Left ventricle myocardium inferior (tissue), 1 donor: ENCODE measurements around the gene TAC3. TPM values are rescaled to one million over a fixed set of nuclear protein-coding genes. Genes with fewer than 3 reads are reported as not detected.

ENCODE experiments used
- DNase-seq: peaks from one replicate; pipeline ENCODE4 v3.0.0-alpha.2; 2020
- H3K27ac ChIP-seq: fragments of 200-600 bp; replicated peaks from 2 replicates; pipeline ENCODE4 v1.8.0; 2021
- H3K27me3 ChIP-seq: fragments of 200-600 bp; 2 replicates; pipeline ENCODE4 v1.8.0; 2021; ENCODE audit warnings: low read depth
- H3K36me3 ChIP-seq: fragments of 200-600 bp; 2 replicates; pipeline ENCODE4 v1.8.0; 2021
- H3K4me1 ChIP-seq: fragments of 200-600 bp; 2 replicates; pipeline ENCODE4 v1.8.0; 2021
- H3K4me3 ChIP-seq: fragments of 200-600 bp; 2 replicates; pipeline ENCODE4 v1.8.0; 2021; ENCODE audit warnings: mild to moderate bottlenecking, moderate library complexity
- H3K9me3 ChIP-seq: fragments of 200-600 bp; replicated peaks from 2 replicates; pipeline ENCODE4 v1.8.0; 2021
- intact Hi-C: fragments of 100-400 bp; cut with micrococcal nuclease; formaldehyde crosslinking; loops from one replicate; pipeline ENCODE4 v1.11.0; 2022
- total RNA-seq: library from RNA; stranded (reverse); fragmentation: NEBNext Ultra II Directional; extraction: Animal tissue kit (Norgen Biotek cat#: 25700); gene quantifications from one replicate; pipeline ENCODE4 v1.2.1, GENCODE V29; 2021
- TF ChIP-seq, protein P1 (sequence below): fragments of 200-600 bp; IDR thresholded peaks from 2 replicates; pipeline ENCODE4 v1.8.0; 2021; ENCODE audit warnings: antibody characterized with exemption, mild to moderate bottlenecking, borderline replicate concordance
- donor health status: DM: no; HTN: yes; CAD: no; lungs with severe emphysema.

TAC3 gene
- total RNA-seq, 1 donor from 2014 or later = not detected

- Histone ChIP-seq H3K36me3 (no peaks in the 10 kb centered on the region), H3K4me3 (no peak overlapping the region), H3K27ac (no peak overlapping the region), H3K4me1 (no peaks in the 10 kb centered on the region), H3K27me3 (peaks cover 37% of the 10 kb centered on the region), H3K9me3 (no peaks in the 10 kb centered on the region)
- intact Hi-C loops = no loop called here
- TF ChIP-seq, protein P1, sequence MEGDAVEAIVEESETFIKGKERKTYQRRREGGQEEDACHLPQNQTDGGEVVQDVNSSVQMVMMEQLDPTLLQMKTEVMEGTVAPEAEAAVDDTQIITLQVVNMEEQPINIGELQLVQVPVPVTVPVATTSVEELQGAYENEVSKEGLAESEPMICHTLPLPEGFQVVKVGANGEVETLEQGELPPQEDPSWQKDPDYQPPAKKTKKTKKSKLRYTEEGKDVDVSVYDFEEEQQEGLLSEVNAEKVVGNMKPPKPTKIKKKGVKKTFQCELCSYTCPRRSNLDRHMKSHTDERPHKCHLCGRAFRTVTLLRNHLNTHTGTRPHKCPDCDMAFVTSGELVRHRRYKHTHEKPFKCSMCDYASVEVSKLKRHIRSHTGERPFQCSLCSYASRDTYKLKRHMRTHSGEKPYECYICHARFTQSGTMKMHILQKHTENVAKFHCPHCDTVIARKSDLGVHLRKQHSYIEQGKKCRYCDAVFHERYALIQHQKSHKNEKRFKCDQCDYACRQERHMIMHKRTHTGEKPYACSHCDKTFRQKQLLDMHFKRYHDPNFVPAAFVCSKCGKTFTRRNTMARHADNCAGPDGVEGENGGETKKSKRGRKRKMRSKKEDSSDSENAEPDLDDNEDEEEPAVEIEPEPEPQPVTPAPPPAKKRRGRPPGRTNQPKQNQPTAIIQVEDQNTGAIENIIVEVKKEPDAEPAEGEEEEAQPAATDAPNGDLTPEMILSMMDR = no peak
- DNase-seq = no peak
Measured at GRCh38 chr12:57031789-57032188, 15.5 kb upstream of the TAC3 start.

DNA sequence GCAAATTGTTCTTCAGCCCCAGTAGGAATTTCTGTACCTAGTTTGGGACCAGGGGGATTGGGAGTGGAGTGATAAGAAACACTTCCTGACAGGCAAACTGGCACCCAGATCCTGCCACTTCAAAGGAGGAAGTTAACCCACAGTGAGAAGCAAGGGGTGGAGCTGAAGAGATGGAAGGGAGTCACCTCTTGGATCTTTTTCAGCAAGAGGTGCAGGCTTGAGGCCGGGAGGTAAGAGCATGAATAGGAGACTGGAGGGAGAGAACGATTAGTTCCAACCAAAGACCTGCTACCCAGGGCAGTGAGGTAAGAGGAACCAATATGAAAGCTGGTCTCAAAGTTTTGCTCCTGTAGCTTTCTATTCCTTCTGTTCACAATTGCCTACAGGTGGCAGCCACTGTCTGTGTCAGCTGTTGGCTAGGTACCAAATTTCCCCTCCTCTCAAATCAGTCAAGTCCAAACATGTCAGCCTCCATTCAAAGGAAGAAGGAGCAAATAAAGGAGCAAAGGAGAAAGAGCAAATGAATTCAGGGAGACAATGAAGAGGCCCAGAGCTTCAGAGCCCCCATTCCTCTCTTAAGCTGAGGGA is 14.9 kb upstream of the TAC3 start:
- Histone ChIP-seq H3K4me3 (no peak overlapping the region), H3K27me3 (peaks cover 43% of the 10 kb centered on the region), H3K4me1 (no peaks in the 10 kb centered on the region), H3K36me3 (no peaks in the 10 kb centered on the region), H3K9me3 (no peaks in the 10 kb centered on the region), H3K27ac (no peak overlapping the region)
- no peak for DNase-seq
- TF ChIP-seq, protein P1 = no peak
- intact Hi-C loops = no loop called here

GRCh38 chr12:57029457-57029856 is 13.1 kb upstream of the TAC3 start:
- DNase-seq = no peak
- no peak overlapping the region for H3K4me3 ChIP-seq
- H3K27me3 ChIP-seq = peaks cover 60% of the 10 kb centered on the region
- intact Hi-C loops = no loop called here
- no peaks in the 10 kb centered on the region for H3K9me3 ChIP-seq
- no peaks in the 10 kb centered on the region for H3K4me1 ChIP-seq
- H3K36me3 ChIP-seq = no peaks in the 10 kb centered on the region
- TF ChIP-seq, protein P1 = no peak
- no peak overlapping the region for H3K27ac ChIP-seq

DNA sequence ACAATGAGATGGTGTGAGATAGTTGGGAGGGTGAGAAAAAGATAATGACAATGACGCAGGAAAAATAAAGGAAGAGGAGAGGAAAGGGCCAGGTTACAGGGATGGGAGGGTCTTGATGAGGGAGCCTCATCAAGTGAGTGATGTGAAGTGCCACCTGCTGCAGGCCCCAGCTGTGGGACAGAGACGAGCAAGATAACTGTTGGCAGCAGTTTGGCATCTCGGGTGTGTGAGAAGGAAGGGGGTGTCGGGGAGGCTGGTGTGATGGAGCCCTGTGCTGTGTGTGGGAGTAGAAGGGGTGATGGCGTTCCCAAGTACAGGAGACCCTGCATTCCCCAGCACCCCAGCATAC is 11.4 kb upstream of the TAC3 start:
- H3K36me3 ChIP-seq = no peaks in the 10 kb centered on the region
- no peak overlapping the region for H3K27ac ChIP-seq
- DNase-seq = no peak
- intact Hi-C loops = no loop called here
- TF ChIP-seq, protein P1 = no peak
- no peaks in the 10 kb centered on the region for H3K4me1 ChIP-seq
- H3K27me3 ChIP-seq = peaks cover 69% of the 10 kb centered on the region
- no peaks in the 10 kb centered on the region for H3K9me3 ChIP-seq
- H3K4me3 ChIP-seq = no peak overlapping the region

DNA sequence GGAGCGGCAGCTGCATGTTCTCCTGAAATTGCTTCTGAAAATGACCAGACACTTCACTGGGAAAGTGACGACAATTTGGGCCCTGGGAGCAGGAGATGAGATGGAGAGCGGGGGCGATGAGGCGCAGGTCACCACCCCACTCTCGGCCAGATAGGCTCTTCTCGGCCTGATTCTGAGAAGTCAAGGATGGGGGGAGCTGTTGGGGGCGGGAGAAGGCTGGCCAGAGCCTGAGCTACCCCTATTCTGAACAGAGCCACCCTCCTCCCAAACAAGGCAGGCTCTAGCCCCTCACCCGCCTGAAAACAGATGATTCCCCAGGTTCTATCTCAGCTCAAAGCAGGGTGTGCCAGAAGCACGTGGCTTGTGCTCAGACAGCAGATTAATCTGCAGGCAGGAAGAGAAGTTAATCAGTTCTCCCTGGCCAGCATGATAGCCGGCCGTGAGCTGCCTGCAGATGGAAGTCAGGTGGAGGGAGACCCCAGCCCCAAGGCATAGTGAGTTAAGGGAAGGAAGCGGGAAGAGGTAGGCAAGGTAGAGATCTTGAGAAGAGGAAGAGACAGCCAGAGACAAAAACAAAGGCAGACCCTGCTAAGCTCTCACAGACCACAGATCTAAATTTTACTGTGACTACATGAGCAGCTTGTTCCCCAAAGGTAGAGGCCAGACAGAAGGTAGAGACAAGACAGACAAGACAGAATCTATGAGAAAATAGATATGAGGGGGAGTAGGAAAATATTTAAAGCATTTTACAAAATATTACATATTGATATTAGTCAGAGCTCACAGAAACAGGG is 10.9 kb upstream of the TAC3 start:
- H3K4me1 ChIP-seq = no peaks in the 10 kb centered on the region
- no peak overlapping the region for H3K27ac ChIP-seq
- DNase-seq = no peak
- TF ChIP-seq, protein P1 = no peak
- intact Hi-C loops = no loop called here
- H3K36me3 ChIP-seq = no peaks in the 10 kb centered on the region
- H3K4me3 ChIP-seq = no peak overlapping the region
- peaks cover 69% of the 10 kb centered on the region for H3K27me3 ChIP-seq
- no peaks in the 10 kb centered on the region for H3K9me3 ChIP-seq
